Kidney (tissue), 14 donors: Measurements from ENCODE around the gene KDM1A. TPM values are rescaled to one million over a fixed set of nuclear protein-coding genes. Genes with fewer than 3 reads are reported as not detected.

Experiments used
- DNase-seq, 5 donors: peaks; one replicate each; pipeline ENCODE4 v3.0.0-alpha.2; 2013 to 2020
- FAIRE-seq: peaks from 2 replicates; lab custom pipeline; 2012; peaks lifted over from hg19 to GRCh38; lab: Jason Lieb, UNC
- H3K27ac ChIP-seq, 2 donors: one replicate each; pipeline ENCODE4 v1.7.0; 2013; ENCODE audit warnings: low read depth in 2 of 2, low read length in 2 of 2, inconsistent platforms in 1 of 2
- H3K27me3 ChIP-seq: one replicate; pipeline ENCODE4 v1.7.1; 2013; ENCODE audit warnings: low read length, inconsistent platforms; ENCODE audit not compliant: control insufficient read depth, insufficient read depth
- H3K36me3 ChIP-seq, 3 donors: one replicate each; pipeline versions ENCODE4 v1.7.0 to v1.7.1; 2013; ENCODE audit warnings: low read length in 3 of 3, control low read depth in 1 of 3, inconsistent platforms in 1 of 3; ENCODE audit not compliant: insufficient read depth in 3 of 3, control insufficient read depth in 2 of 3
- H3K4me1 ChIP-seq, 3 donors: one replicate each; pipeline versions ENCODE4 v1.7.0 to v1.7.1; 2013; ENCODE audit warnings: low read length in 3 of 3, inconsistent platforms in 1 of 3, low read depth in 1 of 3; ENCODE audit not compliant: control insufficient read depth in 2 of 3, insufficient read depth in 2 of 3
- H3K4me3 ChIP-seq, 3 donors: one replicate each; pipeline versions ENCODE4 v1.7.0 to v1.8.1; 2013; ENCODE audit warnings: low read length in 3 of 3, control low read depth in 1 of 3, inconsistent platforms in 1 of 3
- H3K9ac ChIP-seq, 3 donors: one replicate each; pipeline versions ENCODE4 v1.7.0 to v1.7.1; 2013; ENCODE audit warnings: low read length in 3 of 3, control low read depth in 1 of 3, inconsistent platforms in 1 of 3
- H3K9me3 ChIP-seq, 3 donors: one replicate each; pipeline versions ENCODE4 v1.7.0 to v1.7.1; 2013; ENCODE audit warnings: low read length in 3 of 3, control low read depth in 1 of 3, inconsistent platforms in 1 of 3; ENCODE audit not compliant: control insufficient read depth in 2 of 3, insufficient read depth in 1 of 3
- CTCF ChIP-seq: IDR thresholded peaks from 3 replicates; pipeline ENCODE4 v1.5.1; 2012; ENCODE audit warnings: mild to moderate bottlenecking, moderate library complexity, borderline replicate concordance; ENCODE audit not compliant: insufficient read depth; ENCODE audit errors: extremely low read depth
- intact Hi-C: fragments of 100-400 bp; cut with DNase I; formaldehyde crosslinking; loops from one replicate; pipeline ENCODE4 v1.11.1; 2022
- polyA plus RNA-seq: library from polyadenylated mRNA; stranded (reverse); fragments of 350-450 nt; fragmentation: Illumina TruSeq; extraction: RNeasy Lipid Tissue Mini Kit (QIAGEN cat#74804); gene quantifications from one replicate; pipeline ENCODE4 v1.2.3, GENCODE V29; 2014; ENCODE audit warnings: low read depth, low replicate concordance; ENCODE audit not compliant: insufficient read depth
- total RNA-seq: library from RNA; stranded (reverse); fragmentation: NEBNext Ultra II Directional; extraction: Animal tissue kit (Norgen Biotek cat#: 25700); gene quantifications from one replicate; pipeline ENCODE4 v1.2.1, GENCODE V29; 2021
- donor health status: control.
- donor health status: control.
- donor health status: control.
- donor health status: control.
- donor health status: control.
- donor health status: DM: yes; HTN: yes; CAD: no.
- donor health status: Normal renal cell carcinoma (clear cell type).

KDM1A gene
- total and polyA plus RNA-seq, 2 donors from 2014 or later = 33.3 to 54.4 TPM

- no peak for FAIRE-seq
- intact Hi-C loops = no loop called here
- TF ChIP-seq CTCF = no peak
Observed at GRCh38 chr1:23037081-23037740, 17.9 kb downstream of the KDM1A start.

GRCh38 chr1:23039308-23039826 lies 20.1 kb downstream of the KDM1A start:
- H3K36me3 ChIP-seq = no peaks in the 10 kb centered on the region
- no peak for TF ChIP-seq CTCF
- no peaks in the 10 kb centered on the region for H3K9me3 ChIP-seq
- H3K27me3 ChIP-seq = no peaks in the 10 kb centered on the region
- H3K27ac ChIP-seq = no peak overlapping the region
- intact Hi-C loops = no loop called here
- H3K4me1 ChIP-seq = peaks cover 0 to 2% (median 0%) of the 10 kb centered on the region in 3 donors
- no peak for DNase-seq
- no peak overlapping the region for H3K9ac ChIP-seq
- no peak for FAIRE-seq
- no peak overlapping the region for H3K4me3 ChIP-seq

More at GRCh38 chr1:23037081-23037740, 17.9 kb downstream of the KDM1A start:
- H3K9me3 ChIP-seq = no peaks in the 10 kb centered on the region
- H3K4me1 ChIP-seq = peaks cover 0 to 2% (median 0%) of the 10 kb centered on the region in 3 donors
- no peaks in the 10 kb centered on the region for H3K27me3 ChIP-seq
- no peaks in the 10 kb centered on the region for H3K36me3 ChIP-seq
- no peak overlapping the region for H3K9ac ChIP-seq
- no peak overlapping the region for H3K4me3 ChIP-seq
- DNase-seq = no peak
- no peak overlapping the region for H3K27ac ChIP-seq

GRCh38 chr1:23040509-23040908 lies 21.2 kb downstream of the KDM1A start:
- DNase-seq = no peak
- no peaks in the 10 kb centered on the region for H3K9me3 ChIP-seq
- peaks cover 0 to 2% (median 0%) of the 10 kb centered on the region in 3 donors for H3K4me1 ChIP-seq
- intact Hi-C loops = no loop called here
- H3K36me3 ChIP-seq = no peaks in the 10 kb centered on the region
- no peak overlapping the region for H3K9ac ChIP-seq
- no peak for FAIRE-seq
- no peak overlapping the region for H3K4me3 ChIP-seq
- H3K27ac ChIP-seq = no peak overlapping the region
- H3K27me3 ChIP-seq = no peaks in the 10 kb centered on the region
- no peak for TF ChIP-seq CTCF

- H3K36me3 ChIP-seq = no peaks in the 10 kb centered on the region
- no peaks in the 10 kb centered on the region for H3K27me3 ChIP-seq
- DNase-seq (no peak), FAIRE-seq (no peak)
- no peaks in the 10 kb centered on the region for H3K9me3 ChIP-seq
- H3K4me1 ChIP-seq = peaks cover 0 to 2% (median 0%) of the 10 kb centered on the region in 3 donors
- no peak for TF ChIP-seq CTCF
- H3K9ac ChIP-seq = no peak overlapping the region
- intact Hi-C loops = no loop called here
- H3K27ac ChIP-seq = no peak overlapping the region
- H3K4me3 ChIP-seq = no peak overlapping the region
Observed at GRCh38 chr1:23044035-23044434, 24.8 kb downstream of the KDM1A start.
